NCI-H526 treated with DMSO at 0.1 percent for 48 hours (cell line): ENCODE results near the gene RGS17.
"Not testable (repeated sequence)": the region's sequence is repeated elsewhere in the genome, so short reads cannot be mapped to it uniquely, and the experiment has no call there.

Experiments used
- DNase-seq: peaks from one replicate; lab custom pipeline; 2025; lab: John Stamatoyannopoulos, UW

RGS17 gene

GRCh38 chr6:152984513-152984872 is 146.6 kb downstream of the RGS17 start:
- no peak for DNase-seq

- no peak for DNase-seq
Observed at GRCh38 chr6:152983637-152984512, 147.2 kb downstream of the RGS17 start.

DNA sequence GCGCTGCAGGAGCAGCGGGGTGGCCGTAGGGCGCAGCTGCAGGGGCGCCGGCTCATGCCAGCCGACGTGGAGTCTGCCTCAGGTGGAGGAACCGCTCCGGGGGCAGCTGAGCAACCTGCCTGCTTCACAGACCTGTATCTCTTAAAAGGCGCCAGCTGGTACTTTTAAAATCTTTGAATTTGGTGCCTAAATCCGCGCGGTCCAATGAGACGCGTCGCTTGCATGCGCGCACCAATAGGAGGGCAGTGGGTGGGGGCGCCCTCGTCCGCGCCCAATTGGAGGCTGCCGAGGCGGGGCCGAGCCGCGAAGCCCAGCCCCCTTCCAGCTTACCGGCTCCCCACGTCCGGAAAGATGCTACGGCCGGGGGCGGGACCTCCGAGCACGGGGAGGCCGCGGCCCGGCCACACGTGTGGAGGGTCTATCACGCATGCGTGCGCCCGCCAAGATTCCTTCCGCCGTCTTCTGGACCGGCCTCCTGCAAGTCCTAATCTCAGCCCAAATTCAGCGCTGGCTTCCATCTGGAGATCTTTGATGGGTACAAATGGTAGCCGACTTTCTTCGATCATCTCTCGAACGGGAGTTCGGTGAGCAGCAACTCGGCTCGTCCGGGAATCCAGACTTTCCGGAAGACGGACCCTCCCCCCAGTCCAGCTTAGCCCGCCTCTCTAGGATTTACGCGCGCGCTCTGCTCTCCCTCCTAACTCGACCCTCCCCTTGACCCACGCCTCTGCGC is 148.0 kb downstream of the RGS17 start, which contains the start of gene FBXO5:
Gene FBXO5 (minus strand): TSS at position 138 of the 733 bp plus-strand sequence. CDS start 82 bp downstream, at position 56.
- DNase-seq = peak; percentile 94

DNA sequence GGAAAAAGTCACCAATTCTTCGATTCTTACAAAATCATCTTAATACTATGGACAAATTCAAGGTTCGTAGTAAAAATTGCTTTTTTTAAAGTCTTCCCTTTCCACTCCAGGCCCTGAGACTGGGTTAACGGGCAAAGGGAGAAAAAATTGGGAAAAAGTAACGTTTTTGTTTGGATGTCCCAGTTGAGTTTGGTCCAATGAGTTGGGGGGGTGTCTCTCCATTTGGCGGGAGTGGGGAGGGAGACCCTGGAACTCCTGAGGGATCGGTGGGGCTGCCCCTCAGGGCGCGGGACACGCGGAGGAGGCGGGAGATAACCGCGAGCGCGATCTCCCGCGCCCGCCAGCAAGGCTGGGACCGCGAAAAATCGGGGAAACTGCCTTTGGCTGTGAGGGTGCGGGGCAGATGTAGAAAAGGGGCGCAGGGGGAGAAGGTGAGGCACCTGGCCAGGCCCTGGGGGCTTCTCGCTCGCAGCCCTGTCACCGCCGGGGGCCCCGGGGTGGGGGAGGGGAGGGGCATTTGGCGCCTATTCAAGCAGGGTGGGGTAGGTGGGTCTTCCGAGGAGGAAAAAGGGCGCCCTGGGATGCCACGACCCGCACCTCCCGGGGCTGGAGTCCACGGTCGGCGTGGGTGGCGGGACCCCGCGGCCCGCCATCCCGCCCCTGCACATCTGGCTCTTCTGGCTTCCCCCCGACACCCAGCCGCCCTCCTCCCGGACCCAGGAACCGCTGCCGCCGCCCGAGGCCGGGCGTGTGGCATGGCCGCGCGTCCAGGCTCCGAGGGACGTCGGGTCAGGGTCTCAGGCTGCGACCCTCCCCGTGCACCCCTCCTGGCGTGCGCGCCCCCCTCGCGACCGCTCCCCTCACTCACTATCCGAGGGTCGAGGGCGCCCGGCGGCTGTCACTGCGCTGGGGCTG is 148.8 kb downstream of the RGS17 start:
- DNase-seq = no peak

GRCh38 chr6:152981219-152981618 is 149.9 kb downstream of the RGS17 start:
- no peak for DNase-seq

- no peak for DNase-seq
Observed at GRCh38 chr6:152980656-152981055, 150.4 kb downstream of the RGS17 start.

- DNase-seq = no peak
Observed at GRCh38 chr6:152979116-152979515, 152.0 kb downstream of the RGS17 start.

GRCh38 chr6:152978058-152978457 is 153.0 kb downstream of the RGS17 start:
- no peak for DNase-seq

DNA sequence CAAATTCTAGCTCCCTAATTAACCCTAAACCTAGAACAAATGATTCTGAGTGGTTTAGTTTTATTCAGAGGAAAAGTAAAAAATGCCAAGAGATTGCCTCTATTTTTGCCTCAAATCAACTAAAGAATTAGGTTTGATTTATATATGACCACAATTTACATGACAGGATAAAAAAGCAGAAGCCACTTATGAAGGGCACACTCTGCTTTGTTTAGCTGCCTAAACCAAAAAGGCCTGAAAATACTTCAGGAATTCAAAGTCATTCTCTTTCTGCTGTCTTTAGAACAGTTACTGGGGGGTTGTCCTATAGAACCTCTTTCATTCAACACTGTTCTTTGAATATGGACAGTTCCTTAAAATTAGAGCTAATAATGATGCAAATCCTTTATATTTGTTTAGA is 153.5 kb downstream of the RGS17 start:
- no peak for DNase-seq

- DNase-seq = no peak
Observed at GRCh38 chr6:152976749-152977148, 154.3 kb downstream of the RGS17 start.

- DNase-seq = no peak
Observed at GRCh38 chr6:152975204-152975915, 155.7 kb downstream of the RGS17 start.

- DNase-seq = no peak
Observed at GRCh38 chr6:152973916-152974315, 157.2 kb downstream of the RGS17 start.

DNA sequence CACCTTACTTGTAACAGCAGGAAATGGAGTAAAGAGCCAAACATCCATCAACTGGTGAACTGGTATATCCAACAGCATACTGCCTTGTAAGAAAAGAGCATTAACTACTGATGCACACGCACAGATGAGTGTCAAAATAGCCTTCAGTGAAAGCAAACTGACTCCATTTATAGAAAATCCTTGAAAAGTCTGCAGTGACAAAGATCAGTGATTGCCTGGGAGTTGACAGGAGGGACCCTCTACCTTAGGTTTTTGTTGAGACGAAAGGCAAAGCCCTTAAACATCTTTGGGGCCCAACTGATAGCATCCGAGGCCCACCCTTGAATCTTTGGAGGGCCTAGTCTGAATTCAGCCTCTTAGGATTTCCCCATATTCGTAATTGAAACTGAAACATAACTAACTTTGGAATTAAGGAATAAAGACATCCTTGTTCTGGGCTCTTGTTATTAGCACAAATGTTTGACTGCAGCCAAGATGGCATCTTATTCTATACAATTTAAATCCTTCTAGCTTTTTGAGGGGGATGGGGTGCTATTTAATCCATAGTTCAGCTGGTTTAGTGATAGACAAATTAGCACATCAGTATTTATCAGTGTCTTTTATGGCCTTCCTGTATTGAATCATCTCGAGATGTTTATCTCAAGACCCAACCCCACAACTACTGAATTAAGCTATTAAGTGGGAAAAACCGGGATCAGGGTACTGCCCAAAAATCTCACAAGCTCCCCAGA is 161.2 kb downstream of the RGS17 start:
- DNase-seq = no peak

DNA sequence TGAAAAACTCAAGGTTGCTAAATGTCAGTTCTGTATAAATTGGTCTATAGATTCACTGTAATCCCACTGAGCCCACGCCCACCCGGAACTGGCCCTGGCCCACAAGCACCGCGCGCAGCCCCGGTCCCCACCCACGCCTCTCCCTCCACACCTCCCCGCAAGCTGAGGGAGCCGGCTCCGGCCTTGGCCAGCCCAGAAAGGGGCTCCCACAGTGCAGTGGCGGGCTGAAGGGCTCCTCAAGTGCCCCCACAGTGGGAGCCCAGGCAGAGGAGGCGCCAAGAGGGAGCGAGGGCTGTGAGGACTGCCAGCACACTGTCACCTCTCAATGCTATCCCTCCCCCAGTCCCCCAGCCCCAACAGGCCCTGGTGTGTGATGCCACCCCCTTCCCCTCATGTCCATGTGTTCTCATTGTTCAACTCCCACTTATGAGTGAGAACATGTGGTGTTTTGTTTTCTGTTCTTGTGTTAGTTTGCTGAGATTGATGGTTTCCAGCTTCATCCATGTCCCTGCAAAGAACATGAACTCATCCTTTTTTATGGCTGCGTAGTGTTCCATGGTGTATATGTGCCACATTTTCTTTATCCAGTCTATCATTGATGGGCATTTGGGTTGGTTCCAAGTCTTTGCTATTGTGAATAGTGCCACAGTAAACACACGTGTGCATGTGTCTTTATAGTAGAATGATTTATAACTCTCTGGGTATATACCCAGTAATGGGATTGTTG is 164.8 kb downstream of the RGS17 start:
- DNase-seq = not testable (repeated sequence)

DNA sequence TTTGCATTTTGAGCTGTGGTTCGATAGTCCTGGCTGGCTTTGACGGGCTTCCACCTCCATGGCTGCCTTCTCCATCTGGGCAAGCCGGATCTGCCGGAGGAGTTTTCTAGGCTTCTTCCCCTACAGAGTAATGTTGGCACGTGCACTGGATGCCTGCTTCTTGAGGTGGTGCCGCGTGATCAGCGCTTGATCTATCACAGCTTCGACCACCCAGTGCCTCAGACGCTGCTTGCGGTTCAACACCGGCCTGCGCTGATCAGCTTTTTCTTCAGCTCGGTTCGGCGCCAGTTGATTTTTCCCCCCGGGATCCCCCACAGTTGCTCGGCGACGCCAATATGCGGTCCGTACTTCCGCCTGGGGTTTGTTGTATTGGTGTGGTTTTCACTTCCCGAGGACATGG is 171.7 kb downstream of the RGS17 start:
- no peak for DNase-seq

- no peak for DNase-seq
Observed at GRCh38 chr6:152957796-152958195, 173.3 kb downstream of the RGS17 start.
